OCI-LY1 (cell line): Measurements from ENCODE around the gene TMEM266.

Experiments used
- H2AFZ ChIP-seq: fragments of 200-600 bp; sonication (generic), shearing (Covaris generic); 2 replicates; pipeline ENCODE4 v1.6.0; 2014; ENCODE audit warnings: antibody characterized with exemption, mild to moderate bottlenecking, low read length
- H3F3A ChIP-seq: fragments of 200-600 bp; sonication (generic), shearing (Covaris generic); 2 replicates; pipeline ENCODE4 v1.6.0; 2014; ENCODE audit warnings: mild to moderate bottlenecking, antibody characterized with exemption, low read length, moderate library complexity; ENCODE audit not compliant: insufficient read depth
- H3K27ac ChIP-seq: fragments of 200-600 bp; sonication (generic); 2 replicates; pipeline ENCODE4 v1.5.1; 2014; ENCODE audit warnings: low read length, mixed run types, mild to moderate bottlenecking, low read depth; ENCODE audit not compliant: poor library complexity, severe bottlenecking
- H3K27me3 ChIP-seq: fragments of 200-600 bp; sonication (generic); 2 replicates; pipeline ENCODE4 v1.6.0; 2014; ENCODE audit warnings: antibody characterized with exemption, mild to moderate bottlenecking, low read length, moderate library complexity; ENCODE audit not compliant: insufficient read depth
- H3K36me3 ChIP-seq: fragments of 200-600 bp; sonication (generic); 2 replicates; pipeline ENCODE4 v1.6.1; 2014; ENCODE audit warnings: mild to moderate bottlenecking, antibody characterized with exemption, low read length, moderate library complexity, mixed read lengths; ENCODE audit not compliant: insufficient read depth
- H3K4me1 ChIP-seq: fragments of 200-600 bp; sonication (generic); 2 replicates; pipeline ENCODE4 v1.5.1; 2014; ENCODE audit warnings: mild to moderate bottlenecking, low read length, moderate library complexity; ENCODE audit not compliant: insufficient read depth, severe bottlenecking
- H3K4me2 ChIP-seq: fragments of 200-600 bp; sonication (generic), shearing (Covaris generic); 2 replicates; pipeline ENCODE4 v1.6.1; 2014; ENCODE audit warnings: low read length
- H3K4me3 ChIP-seq: fragments of 200-600 bp; sonication (generic); 2 replicates; pipeline ENCODE4 v1.5.1; 2014; ENCODE audit warnings: low read length, low read depth, mild to moderate bottlenecking, mixed read lengths; ENCODE audit not compliant: poor library complexity, severe bottlenecking
- H3K79me2 ChIP-seq: fragments of 200-600 bp; shearing (Covaris generic); 2 replicates; pipeline ENCODE4 v1.6.1; 2016; ENCODE audit warnings: mixed run types, low read length, mixed read lengths; ENCODE audit not compliant: insufficient read depth
- H3K9ac ChIP-seq: fragments of 200-600 bp; sonication (generic), shearing (Covaris generic); 2 replicates; pipeline ENCODE4 v1.6.1; 2014; ENCODE audit warnings: mild to moderate bottlenecking, low read length, mixed read lengths
- H3K9me2 ChIP-seq: fragments of 200-600 bp; sonication (generic), shearing (Covaris generic); 2 replicates; pipeline ENCODE4 v1.6.1; 2014; ENCODE audit warnings: low read depth, mild to moderate bottlenecking, low read length, mixed read lengths
- H3K9me3 ChIP-seq: fragments of 200-600 bp; shearing (Covaris generic); 2 replicates; pipeline ENCODE4 v1.6.1; 2014; ENCODE audit warnings: low read length, mixed read lengths
- H4K20me1 ChIP-seq: fragments of 200-600 bp; sonication (generic), shearing (Covaris generic); 2 replicates; pipeline ENCODE4 v1.6.0; 2016; ENCODE audit warnings: mild to moderate bottlenecking, low read length; ENCODE audit not compliant: insufficient read depth
- CTCF ChIP-seq: fragments of 200-600 bp; sonication (generic), shearing (Covaris generic); IDR thresholded peaks from 2 replicates; pipeline ENCODE4 v1.5.1; 2017; ENCODE audit warnings: mild to moderate bottlenecking, antibody characterized with exemption, low read length, moderate library complexity, mixed read lengths
- EZH2 ChIP-seq: fragments of 200-600 bp; sonication (generic), shearing (Covaris generic); IDR thresholded peaks from 2 replicates; pipeline ENCODE4 v1.8.0; 2017; ENCODE audit warnings: borderline replicate concordance, mixed run types, mild to moderate bottlenecking, antibody characterized with exemption, low read length, moderate library complexity, mixed read lengths

TMEM266 gene

DNA sequence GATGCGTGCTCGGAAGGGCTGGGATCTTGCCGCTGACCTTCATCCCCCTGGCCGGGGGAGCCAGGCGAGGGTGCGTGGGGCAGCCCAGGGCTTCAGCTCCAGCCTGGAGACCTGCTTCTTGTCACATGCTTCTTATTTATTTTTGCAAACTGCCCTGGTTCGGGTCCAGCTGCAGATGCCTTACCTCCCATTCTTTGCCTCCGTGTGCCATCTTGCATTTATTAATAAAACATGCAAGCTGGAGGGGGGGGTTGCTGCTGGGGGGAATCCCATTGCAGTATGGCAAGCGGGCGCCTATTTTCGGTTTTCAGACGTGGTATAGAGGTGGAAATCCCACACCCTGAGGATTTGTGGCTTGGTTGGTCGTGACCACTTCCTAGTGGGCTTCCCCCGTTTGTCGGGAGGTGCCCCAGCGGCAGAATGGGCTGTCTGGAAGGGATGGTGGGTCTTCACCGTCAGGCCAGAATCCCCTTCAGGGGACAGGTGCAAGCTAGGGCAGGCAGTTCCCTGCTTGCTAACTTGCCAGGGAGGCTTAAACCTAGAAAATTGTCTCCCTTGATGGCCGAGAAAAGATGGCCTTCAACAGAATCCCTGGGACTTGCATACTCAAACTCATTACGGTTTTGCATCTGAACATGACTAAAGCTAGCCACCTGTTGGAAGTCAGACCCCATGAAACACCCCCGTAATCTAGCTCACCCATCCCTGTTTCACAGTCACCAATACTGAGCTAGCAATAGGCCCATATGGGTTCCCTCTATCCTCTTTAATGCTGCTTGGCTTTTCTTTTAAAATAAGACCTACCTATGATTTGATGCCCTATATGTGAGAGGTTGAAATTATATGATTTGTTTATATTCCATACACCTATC lies 569 bp downstream of the TMEM266 start:
- Histone ChIP-seq H3K9me3 (no peaks in the 10 kb centered on the region), H3K79me2 (no peaks in the 10 kb centered on the region), H2AFZ (no peak overlapping the region), H4K20me1 (no peaks in the 10 kb centered on the region), H3K9ac (no peak overlapping the region), H3K9me2 (no peaks in the 10 kb centered on the region), H3K27ac (no peak overlapping the region), H3F3A (peaks cover 2% of the 10 kb centered on the region; the same call in 1 of the 2 replicates), H3K4me3 (peak overlapping the region; percentile 31), H3K4me1 (peaks cover 9% of the 10 kb centered on the region), H3K36me3 (no peaks in the 10 kb centered on the region), H3K4me2 (peak overlapping the region; percentile 42; the same call in 1 of the 2 replicates), H3K27me3 (peaks cover 1% of the 10 kb centered on the region; the same call in 1 of the 2 replicates)
- TF ChIP-seq CTCF (no peak), EZH2 (no peak)

GRCh38 chr15:76061700-76062099 lies 1.9 kb downstream of the TMEM266 start:
- no peak overlapping the region for H2AFZ ChIP-seq
- no peak overlapping the region for H3K9ac ChIP-seq
- H3K79me2 ChIP-seq, result no peaks in the 10 kb centered on the region
- no peak overlapping the region for H3K4me2 ChIP-seq
- no peaks in the 10 kb centered on the region for H3K36me3 ChIP-seq
- H3K4me3 ChIP-seq, result no peak overlapping the region
- no peaks in the 10 kb centered on the region for H3K9me2 ChIP-seq
- TF ChIP-seq EZH2 (no peak), CTCF (no peak)
- H3K27me3 ChIP-seq, result peaks cover 6% of the 10 kb centered on the region; the same call in 1 of the 2 replicates
- H3K27ac ChIP-seq, result no peak overlapping the region
- H3K9me3 ChIP-seq, result no peaks in the 10 kb centered on the region
- H3F3A ChIP-seq, result peaks cover 2% of the 10 kb centered on the region; the same call in 1 of the 2 replicates
- no peaks in the 10 kb centered on the region for H4K20me1 ChIP-seq
- H3K4me1 ChIP-seq, result peaks cover 9% of the 10 kb centered on the region

- Histone ChIP-seq H3F3A (no peaks in the 10 kb centered on the region), H3K4me3 (no peak overlapping the region), H3K9me2 (no peaks in the 10 kb centered on the region), H3K27ac (no peak overlapping the region), H3K79me2 (no peaks in the 10 kb centered on the region), H2AFZ (no peak overlapping the region), H3K36me3 (no peaks in the 10 kb centered on the region), H3K9ac (no peak overlapping the region), H3K27me3 (peaks cover 6% of the 10 kb centered on the region; the same call in 1 of the 2 replicates), H3K9me3 (no peaks in the 10 kb centered on the region), H3K4me1 (peaks cover 9% of the 10 kb centered on the region), H3K4me2 (no peak overlapping the region), H4K20me1 (no peaks in the 10 kb centered on the region)
- TF ChIP-seq CTCF, result no peak
- TF ChIP-seq EZH2, result no peak
Observed at GRCh38 chr15:76062286-76062685, 2.5 kb downstream of the TMEM266 start.
